IMR-90 (cell line): Measurements from ENCODE around the gene SLC4A1. TPM values are rescaled to one million over a fixed set of nuclear protein-coding genes. Genes with fewer than 3 reads are reported as not detected.

Experiments used
- ATAC-seq: fragments of 200-7000 bp; cut with Tn5 transposase; 2 replicates; pipeline ENCODE4 v1.9.1; 2020; ENCODE audit warnings: low read depth, mild to moderate bottlenecking, moderate library complexity
- BruUV-seq: library from RNA; stranded (reverse); fragments of 400-500 nt; replicated peaks from 2 replicates; lab custom pipeline; 2021; lab: Mats Ljungman, UMichigan
- CTCF ChIA-PET: fragments of 300-600 bp; formaldehyde crosslinking; extraction: SDS; loops from one replicate; lab custom pipeline; 2021; ENCODE audit warnings: antibody characterized with exemption; lab: Yijun Ruan, JAX
- POLR2A ChIA-PET: fragments of 300-600 bp; sonication (Branson Sonifier 250); formaldehyde crosslinking; loops from one replicate; lab custom pipeline; 2022; ENCODE audit warnings: antibody characterized with exemption; ENCODE audit not compliant: unreplicated experiment; lab: Charles Lee
- DNase-seq: peaks from one replicate; pipeline ENCODE4 v3.0.0; 2013
- H2AFZ ChIP-seq: replicated peaks from 2 replicates; pipeline ENCODE3; 2013; ENCODE audit warnings: low read length, mild to moderate bottlenecking; ENCODE audit not compliant: poor library complexity
- H2AK5ac ChIP-seq: 2 replicates; pipeline ENCODE4 v1.6.1; 2013; ENCODE audit warnings: low read depth, low read length, inconsistent platforms
- H2AK9ac ChIP-seq: replicated peaks from 2 replicates; pipeline ENCODE3; 2013; ENCODE audit warnings: mild to moderate bottlenecking, low read depth, low read length, moderate library complexity; ENCODE audit not compliant: poor library complexity
- H2BK120ac ChIP-seq: 2 replicates; pipeline ENCODE4 v1.6.1; 2013; ENCODE audit warnings: low read depth, low read length, inconsistent platforms
- H2BK15ac ChIP-seq: 3 replicates; pipeline ENCODE4 v1.6.1; 2013; ENCODE audit warnings: low read depth, low read length, inconsistent platforms
- H2BK20ac ChIP-seq: 2 replicates; pipeline ENCODE4 v1.6.1; 2013; ENCODE audit warnings: low read depth, mild to moderate bottlenecking, inconsistent platforms, low read length, moderate library complexity
- H2BK5ac ChIP-seq: 2 replicates; pipeline ENCODE4 v1.6.1; 2013; ENCODE audit warnings: mild to moderate bottlenecking, low read depth, low read length, inconsistent platforms; ENCODE audit not compliant: poor library complexity, severe bottlenecking
- H3K14ac ChIP-seq: replicated peaks from 2 replicates; pipeline ENCODE4 v1.6.1; 2013; ENCODE audit warnings: low read depth, low read length, inconsistent platforms
- H3K18ac ChIP-seq: 2 replicates; pipeline ENCODE4 v1.6.1; 2013; ENCODE audit warnings: low read depth, low read length, control low read depth
- H3K23ac ChIP-seq: 2 replicates; pipeline ENCODE4 v1.6.1; 2013; ENCODE audit warnings: low read depth, low read length, inconsistent platforms
- H3K27ac ChIP-seq: 2 replicates; pipeline ENCODE4 v1.5.1; 2013; ENCODE audit warnings: mild to moderate bottlenecking, control low read depth, low read length; ENCODE audit not compliant: insufficient read depth
- H3K27me3 ChIP-seq: 2 replicates; pipeline ENCODE4 v1.6.1; 2013; ENCODE audit warnings: low read length; ENCODE audit not compliant: control insufficient read depth, insufficient read depth
- H3K36me3 ChIP-seq: 2 replicates; pipeline ENCODE4 v1.6.1; 2013; ENCODE audit warnings: low read length, mixed read lengths; ENCODE audit not compliant: control insufficient read depth, insufficient read depth
- H3K4ac ChIP-seq: 2 replicates; pipeline ENCODE4 v1.6.1; 2013; ENCODE audit warnings: low read depth, low read length, inconsistent platforms
- H3K4me1 ChIP-seq: 2 replicates; pipeline ENCODE4 v1.6.1; 2013; ENCODE audit warnings: low read length, mixed read lengths; ENCODE audit not compliant: control insufficient read depth, insufficient read depth
- H3K4me2 ChIP-seq: 2 replicates; pipeline ENCODE4 v1.6.1; 2013; ENCODE audit warnings: low read depth, mild to moderate bottlenecking, control low read depth, low read length, moderate library complexity
- H3K4me3 ChIP-seq: 2 replicates; pipeline ENCODE4 v1.5.1; 2013; ENCODE audit warnings: low read depth, mild to moderate bottlenecking, control low read depth, low read length, moderate library complexity; ENCODE audit not compliant: insufficient read depth
- H3K56ac ChIP-seq: 2 replicates; pipeline ENCODE4 v1.6.1; 2013; ENCODE audit warnings: low read length, inconsistent platforms; ENCODE audit not compliant: insufficient read depth; ENCODE audit errors: extremely low read depth
- H3K79me1 ChIP-seq, 2 experiments: 2 replicates each; pipeline ENCODE4 v1.6.1; 2013; ENCODE audit warnings: low read length in 2 of 2, inconsistent platforms in 1 of 2, low read depth in 1 of 2
- H3K9ac ChIP-seq: 2 replicates; pipeline ENCODE4 v1.6.1; 2013; ENCODE audit warnings: low read depth, low read length, control low read depth
- H3K9me1 ChIP-seq: 2 replicates; pipeline ENCODE4 v1.6.1; 2013; ENCODE audit warnings: low read length, inconsistent platforms; ENCODE audit not compliant: insufficient read depth
- H3K9me3 ChIP-seq: 2 replicates; pipeline ENCODE4 v1.6.1; 2013; ENCODE audit warnings: low read length; ENCODE audit not compliant: control insufficient read depth, insufficient read depth
- H4K20me1 ChIP-seq: 2 replicates; pipeline ENCODE4 v1.6.1; 2013; ENCODE audit warnings: low read length, inconsistent platforms; ENCODE audit not compliant: insufficient read depth
- H4K5ac ChIP-seq: 2 replicates; pipeline ENCODE4 v1.6.1; 2013; ENCODE audit warnings: mild to moderate bottlenecking, low read depth, low read length, control low read depth
- H4K8ac ChIP-seq, 2 experiments: 2 replicates each; pipeline ENCODE4 v1.6.1; 2013; ENCODE audit warnings: low read depth in 2 of 2, low read length in 2 of 2, control low read depth in 1 of 2, inconsistent platforms in 1 of 2
- H4K91ac ChIP-seq: 2 replicates; pipeline ENCODE4 v1.6.1; 2013; ENCODE audit warnings: low read depth, low read length, inconsistent platforms; ENCODE audit not compliant: insufficient read depth
- BHLHE40 ChIP-seq: fragments of 150-350 bp; IDR thresholded peaks from 2 replicates; pipeline ENCODE4 v1.6.1; 2016; ENCODE audit warnings: mild to moderate bottlenecking, low read depth, low read length
- CEBPB ChIP-seq: IDR thresholded peaks from 2 replicates; pipeline ENCODE4 v1.6.1; 2012; ENCODE audit warnings: low read depth, low read length, improper control_type of control experiment
- CHD1 ChIP-seq: IDR thresholded peaks from 2 replicates; pipeline ENCODE4 v1.6.1; 2012; ENCODE audit warnings: low read depth, low read length, improper control_type of control experiment
- FOS ChIP-seq: fragments of 150-350 bp; IDR thresholded peaks from 2 replicates; pipeline ENCODE4 v1.6.1; 2016; ENCODE audit warnings: low read depth, low read length
- MAFK ChIP-seq: IDR thresholded peaks from 2 replicates; pipeline ENCODE4 v1.6.1; 2012; ENCODE audit warnings: low read depth, low read length, improper control_type of control experiment
- MAZ ChIP-seq: IDR thresholded peaks from 2 replicates; pipeline ENCODE4 v1.6.1; 2012; ENCODE audit warnings: low read depth, mild to moderate bottlenecking, low read length, improper control_type of control experiment, moderate library complexity, borderline replicate concordance
- MXI1 ChIP-seq: IDR thresholded peaks from 2 replicates; pipeline ENCODE4 v1.6.1; 2012; ENCODE audit warnings: low read depth, mild to moderate bottlenecking, low read length, moderate library complexity, borderline replicate concordance
- NFE2L2 ChIP-seq: fragments of 150-350 bp; IDR thresholded peaks from 2 replicates; pipeline ENCODE4 v1.6.1; 2016; ENCODE audit warnings: low read depth, mild to moderate bottlenecking, low read length
- POLR2A ChIP-seq: IDR thresholded peaks from 2 replicates; pipeline ENCODE4 v1.6.1; 2012; ENCODE audit warnings: mild to moderate bottlenecking, low read depth, low read length
- RAD21 ChIP-seq: IDR thresholded peaks from 2 replicates; pipeline ENCODE4 v1.6.1; 2012; ENCODE audit warnings: low read length, improper control_type of control experiment
- RCOR1 ChIP-seq: IDR thresholded peaks from 2 replicates; pipeline ENCODE4 v1.6.1; 2012; ENCODE audit warnings: mild to moderate bottlenecking, low read length, improper control_type of control experiment; ENCODE audit not compliant: insufficient replicate concordance
- RFX5 ChIP-seq: IDR thresholded peaks from 2 replicates; pipeline ENCODE4 v1.8.0; 2012; ENCODE audit warnings: low read depth, mild to moderate bottlenecking, low read length, moderate library complexity
- SMC3 ChIP-seq: fragments of 150-350 bp; IDR thresholded peaks from 2 replicates; pipeline ENCODE4 v1.6.1; 2016; ENCODE audit warnings: low read depth, mild to moderate bottlenecking, antibody characterized with exemption, low read length, moderate library complexity
- WGBS, 2 experiments: methylation state at CpG; one replicate each; pipeline versions ENCODE4 v1.1.5 to v1.1.7; 2013; ENCODE audit warnings: missing lambda C conversion rate in 2 of 2; ENCODE audit not compliant: insufficient read length in 1 of 2; ENCODE audit errors: extremely low coverage in 2 of 2; 5-methylcytosine and 5-hydroxymethylcytosine counted together
- dilution Hi-C: fragments of 300-500 bp; cut with HindIII; formaldehyde crosslinking; loops from one replicate; pipeline ENCODE4 v1.14.3; 2018; ENCODE audit warnings: low sequenced_read_pairs; ENCODE audit not compliant: unreplicated experiment
- in situ Hi-C: fragments of 300-500 bp; cut with MboI; formaldehyde crosslinking; loops from 3 replicates; pipeline ENCODE4 v1.14.3; 2019; ENCODE audit warnings: low sequenced_read_pairs, inconsistent platforms, mixed read lengths
- intact Hi-C: fragments of 100-400 bp; cut with micrococcal nuclease; formaldehyde crosslinking; loops from 2 replicates; pipeline ENCODE4 v1.10.0; 2022
- polyA plus RNA-seq, 3 experiments: library from polyadenylated mRNA; depleted of rRNA; stranded (reverse); fragments of >200 nt; gene quantifications; 2 replicates each; pipeline ENCODE4 v1.2.3, GENCODE V29; 2012; ENCODE audit warnings: low replicate concordance in 1 of 3
- total RNA-seq: library from RNA; depleted of rRNA; stranded (reverse); fragments of >200 nt; gene quantifications from 2 replicates; pipeline ENCODE4 v1.2.3, GENCODE V29; 2012
- TF ChIP-seq, protein P1 (sequence below): conservative IDR thresholded peaks from 2 replicates; pipeline ENCODE4 v1.5.1; 2012; ENCODE audit warnings: mild to moderate bottlenecking, low read depth, low read length, improper control_type of control experiment
- TF ChIP-seq, protein P2 (sequence below): fragments of 150-350 bp; IDR thresholded peaks from 2 replicates; pipeline ENCODE4 v1.6.1; 2016; ENCODE audit warnings: low read depth, mild to moderate bottlenecking, low read length, moderate library complexity, borderline replicate concordance
- TF ChIP-seq, protein P3 (sequence below): fragments of 150-350 bp; IDR thresholded peaks from 2 replicates; pipeline ENCODE4 v1.6.1; 2017; ENCODE audit warnings: mild to moderate bottlenecking, antibody characterized with exemption, low read length, low read depth

SLC4A1 gene
- total and polyA plus RNA-seq, 2 of the 4 experiments (the other 2 are of a cell fraction): not detected

DNA sequence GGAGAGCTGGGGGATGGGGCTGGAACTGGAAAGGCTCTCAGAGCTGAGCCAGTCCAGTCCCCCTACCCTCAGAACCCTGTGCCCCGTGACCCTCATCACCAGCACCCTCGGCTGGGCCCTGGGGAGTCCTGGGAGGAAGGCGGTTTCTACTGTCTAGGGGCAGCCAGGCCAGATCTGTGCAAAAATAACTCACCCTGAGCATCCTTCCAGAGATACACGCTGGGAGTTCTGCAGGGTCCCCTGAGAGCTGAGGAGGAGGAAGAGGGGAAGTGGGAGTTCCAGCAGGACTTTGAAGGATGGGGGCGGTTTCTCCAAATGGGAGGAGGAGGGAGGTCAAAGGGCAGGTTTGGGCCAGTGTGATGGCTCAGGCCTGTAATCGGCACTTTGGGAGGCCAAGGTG, 5.0 kb upstream of the SLC4A1 start:
- H3K4me1 ChIP-seq: no peaks in the 10 kb centered on the region

More for the DNA sequence above, 5.0 kb upstream of the SLC4A1 start:
- H3K9me3 ChIP-seq: no peaks in the 10 kb centered on the region
- intact Hi-C loops: no loop called here
- DNase-seq (no peak), ATAC-seq (no peak)
- H2BK120ac ChIP-seq: no peak overlapping the region
- H2AK5ac ChIP-seq: no peak overlapping the region
- no peak overlapping the region for H2AFZ ChIP-seq
- no peak overlapping the region for H3K18ac ChIP-seq
- no peak overlapping the region for H3K23ac ChIP-seq
- H4K91ac ChIP-seq: no peak overlapping the region
- H2BK20ac ChIP-seq: no peak overlapping the region
- no peak overlapping the region for H4K8ac ChIP-seq
- no TSS peak for BruUV-seq
- no CpG with 5 or more reads among the region's 6 CpGs for WGBS, 2 experiments
- H2AK9ac ChIP-seq: no peak overlapping the region
- H3K9me1 ChIP-seq: no peaks in the 10 kb centered on the region
- H3K27ac ChIP-seq: no peak overlapping the region
- H3K56ac ChIP-seq: no peak overlapping the region
- no peaks in the 10 kb centered on the region for H4K20me1 ChIP-seq
- no peak overlapping the region for H2BK15ac ChIP-seq
- no peak overlapping the region for H3K4me2 ChIP-seq
- TF ChIP-seq MAZ (no peak), BHLHE40 (no peak), SMC3 (no peak), MXI1 (no peak), CEBPB (no peak), RFX5 (no peak), POLR2A (no peak), CHD1 (no peak), MAFK (no peak), NFE2L2 (no peak), RCOR1 (no peak), RAD21 (no peak), FOS (no peak)
- TF ChIP-seq, protein P1, sequence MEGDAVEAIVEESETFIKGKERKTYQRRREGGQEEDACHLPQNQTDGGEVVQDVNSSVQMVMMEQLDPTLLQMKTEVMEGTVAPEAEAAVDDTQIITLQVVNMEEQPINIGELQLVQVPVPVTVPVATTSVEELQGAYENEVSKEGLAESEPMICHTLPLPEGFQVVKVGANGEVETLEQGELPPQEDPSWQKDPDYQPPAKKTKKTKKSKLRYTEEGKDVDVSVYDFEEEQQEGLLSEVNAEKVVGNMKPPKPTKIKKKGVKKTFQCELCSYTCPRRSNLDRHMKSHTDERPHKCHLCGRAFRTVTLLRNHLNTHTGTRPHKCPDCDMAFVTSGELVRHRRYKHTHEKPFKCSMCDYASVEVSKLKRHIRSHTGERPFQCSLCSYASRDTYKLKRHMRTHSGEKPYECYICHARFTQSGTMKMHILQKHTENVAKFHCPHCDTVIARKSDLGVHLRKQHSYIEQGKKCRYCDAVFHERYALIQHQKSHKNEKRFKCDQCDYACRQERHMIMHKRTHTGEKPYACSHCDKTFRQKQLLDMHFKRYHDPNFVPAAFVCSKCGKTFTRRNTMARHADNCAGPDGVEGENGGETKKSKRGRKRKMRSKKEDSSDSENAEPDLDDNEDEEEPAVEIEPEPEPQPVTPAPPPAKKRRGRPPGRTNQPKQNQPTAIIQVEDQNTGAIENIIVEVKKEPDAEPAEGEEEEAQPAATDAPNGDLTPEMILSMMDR: no peak
- TF ChIP-seq, protein P2, sequence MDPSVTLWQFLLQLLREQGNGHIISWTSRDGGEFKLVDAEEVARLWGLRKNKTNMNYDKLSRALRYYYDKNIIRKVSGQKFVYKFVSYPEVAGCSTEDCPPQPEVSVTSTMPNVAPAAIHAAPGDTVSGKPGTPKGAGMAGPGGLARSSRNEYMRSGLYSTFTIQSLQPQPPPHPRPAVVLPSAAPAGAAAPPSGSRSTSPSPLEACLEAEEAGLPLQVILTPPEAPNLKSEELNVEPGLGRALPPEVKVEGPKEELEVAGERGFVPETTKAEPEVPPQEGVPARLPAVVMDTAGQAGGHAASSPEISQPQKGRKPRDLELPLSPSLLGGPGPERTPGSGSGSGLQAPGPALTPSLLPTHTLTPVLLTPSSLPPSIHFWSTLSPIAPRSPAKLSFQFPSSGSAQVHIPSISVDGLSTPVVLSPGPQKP: no peak
- TF ChIP-seq, protein P3, sequence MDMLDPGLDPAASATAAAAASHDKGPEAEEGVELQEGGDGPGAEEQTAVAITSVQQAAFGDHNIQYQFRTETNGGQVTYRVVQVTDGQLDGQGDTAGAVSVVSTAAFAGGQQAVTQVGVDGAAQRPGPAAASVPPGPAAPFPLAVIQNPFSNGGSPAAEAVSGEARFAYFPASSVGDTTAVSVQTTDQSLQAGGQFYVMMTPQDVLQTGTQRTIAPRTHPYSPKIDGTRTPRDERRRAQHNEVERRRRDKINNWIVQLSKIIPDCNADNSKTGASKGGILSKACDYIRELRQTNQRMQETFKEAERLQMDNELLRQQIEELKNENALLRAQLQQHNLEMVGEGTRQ: no peak
- ChIA-PET CTCF (no interaction called here), POLR2A (interaction anchor here (0.6 kb wide), 1 partner anchor 73 kb away, joined by 3 read pairs; the partner anchor contains the start of gene ATXN7L3)
- no peaks in the 10 kb centered on the region for H3K36me3 ChIP-seq
- dilution Hi-C loops: no loop called here
- in situ Hi-C loops: no loop called here
- no peak overlapping the region for H3K9ac ChIP-seq
- peaks cover 39% of the 10 kb centered on the region for H3K27me3 ChIP-seq
- no peak overlapping the region for H2BK5ac ChIP-seq
- no peak overlapping the region for H3K4me3 ChIP-seq
- no peaks in the 10 kb centered on the region for H3K79me1 ChIP-seq
- H3K4ac ChIP-seq: no peak overlapping the region
- no peak overlapping the region for H3K14ac ChIP-seq
- H4K5ac ChIP-seq: no peak overlapping the region
